ENCODE data around the gene DIRAS1.
"Not testable (repeated sequence)": the region's sequence is repeated elsewhere in the genome, so short reads cannot be mapped to it uniquely, and the experiment has no call there.

DIRAS1 gene

DNA sequence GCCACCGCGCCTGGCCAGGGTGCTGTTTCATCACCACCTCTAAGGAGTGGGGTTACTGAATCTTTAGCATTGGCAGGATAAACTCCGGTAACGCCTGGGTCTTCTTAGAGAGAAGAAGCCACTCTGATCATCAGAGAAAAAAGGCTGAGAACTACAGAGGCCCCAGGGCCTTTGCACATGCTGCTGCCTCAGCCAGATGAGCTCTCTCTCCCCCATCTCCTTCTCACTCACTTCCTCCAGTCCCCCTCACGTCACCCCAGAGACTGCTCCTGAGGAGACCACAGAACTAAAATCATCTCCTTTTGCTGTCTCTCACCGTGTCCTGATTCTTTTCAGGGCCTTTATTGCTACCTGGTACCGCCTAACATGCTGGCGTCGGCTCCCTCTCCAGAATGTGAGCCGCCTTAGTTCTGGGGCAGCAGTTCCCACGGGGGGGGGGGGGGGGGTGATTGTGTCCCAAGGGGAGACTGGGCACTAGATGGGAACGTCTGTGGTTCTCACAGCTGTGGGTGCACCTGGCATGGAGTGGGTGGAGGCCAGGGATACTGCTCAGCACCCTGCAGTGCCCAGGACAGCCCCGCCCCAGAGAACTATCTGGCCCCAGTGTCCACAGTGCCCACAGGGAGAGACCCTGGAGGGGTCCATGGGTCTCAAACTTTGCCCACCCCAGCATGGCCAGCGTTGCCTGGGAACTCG lies 5.1 kb upstream of the DIRAS1 start:
- no peak for DNase-seq

DNA sequence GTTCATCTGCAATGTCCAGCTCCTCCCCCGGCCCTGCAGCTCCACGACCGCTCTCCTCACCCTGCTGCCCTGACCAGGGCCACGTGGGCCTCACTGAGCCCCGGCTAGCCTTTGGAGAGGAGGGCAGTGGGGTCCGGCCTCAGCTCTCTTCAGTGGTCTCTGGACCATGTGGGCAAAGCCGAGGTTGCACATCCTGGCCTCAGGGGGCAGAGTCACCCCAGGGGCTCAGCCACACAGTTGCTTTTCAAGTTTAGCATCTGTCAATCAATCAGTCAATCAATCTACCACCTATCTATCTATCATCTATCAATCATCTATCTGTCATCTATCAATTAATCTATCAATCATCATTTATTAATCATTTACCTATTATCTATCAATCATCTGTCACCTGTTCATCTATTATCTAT lies 3.0 kb upstream of the DIRAS1 start:
- DNase-seq = no peak

DNA sequence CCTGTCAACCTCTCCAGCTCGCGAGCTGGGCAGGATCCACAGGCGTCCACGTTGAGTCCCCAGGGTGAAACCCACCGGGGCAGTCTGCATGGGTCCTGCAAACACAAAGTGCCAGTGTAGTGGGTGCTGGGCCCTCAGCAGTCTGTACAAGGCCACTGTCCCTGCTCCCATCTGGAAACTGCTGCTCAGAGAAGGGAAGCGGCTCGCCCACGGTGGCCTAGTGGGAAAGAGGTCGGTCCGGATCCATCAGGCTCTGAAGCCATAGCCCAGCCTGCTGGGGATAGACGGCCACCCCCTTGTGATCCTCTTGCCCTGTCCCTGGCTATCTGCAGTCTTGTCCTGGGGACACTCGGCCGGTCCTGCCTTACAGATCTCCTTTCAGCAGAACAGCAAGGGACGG lies 2.6 kb upstream of the DIRAS1 start:
- DNase-seq = no peak

DNA sequence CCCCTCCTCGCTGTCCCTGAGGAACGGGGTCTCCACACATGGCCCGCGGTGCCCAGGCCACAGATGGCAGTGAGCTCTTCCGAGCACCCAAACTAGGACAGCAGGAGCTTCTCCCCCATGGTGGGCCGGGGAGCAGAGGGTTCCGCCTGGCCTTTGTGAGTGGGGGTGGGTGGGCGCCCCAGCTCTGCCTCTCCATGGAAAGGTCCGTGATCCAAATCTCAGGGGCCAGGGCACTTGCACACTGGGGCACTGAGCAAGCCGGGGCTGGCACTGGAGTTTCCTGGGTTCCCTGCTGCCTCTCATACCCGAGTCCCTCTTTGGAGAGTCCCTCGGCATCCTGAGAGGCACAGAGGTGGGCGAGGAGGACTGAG lies 2.2 kb upstream of the DIRAS1 start:
- no peak for DNase-seq

DNA sequence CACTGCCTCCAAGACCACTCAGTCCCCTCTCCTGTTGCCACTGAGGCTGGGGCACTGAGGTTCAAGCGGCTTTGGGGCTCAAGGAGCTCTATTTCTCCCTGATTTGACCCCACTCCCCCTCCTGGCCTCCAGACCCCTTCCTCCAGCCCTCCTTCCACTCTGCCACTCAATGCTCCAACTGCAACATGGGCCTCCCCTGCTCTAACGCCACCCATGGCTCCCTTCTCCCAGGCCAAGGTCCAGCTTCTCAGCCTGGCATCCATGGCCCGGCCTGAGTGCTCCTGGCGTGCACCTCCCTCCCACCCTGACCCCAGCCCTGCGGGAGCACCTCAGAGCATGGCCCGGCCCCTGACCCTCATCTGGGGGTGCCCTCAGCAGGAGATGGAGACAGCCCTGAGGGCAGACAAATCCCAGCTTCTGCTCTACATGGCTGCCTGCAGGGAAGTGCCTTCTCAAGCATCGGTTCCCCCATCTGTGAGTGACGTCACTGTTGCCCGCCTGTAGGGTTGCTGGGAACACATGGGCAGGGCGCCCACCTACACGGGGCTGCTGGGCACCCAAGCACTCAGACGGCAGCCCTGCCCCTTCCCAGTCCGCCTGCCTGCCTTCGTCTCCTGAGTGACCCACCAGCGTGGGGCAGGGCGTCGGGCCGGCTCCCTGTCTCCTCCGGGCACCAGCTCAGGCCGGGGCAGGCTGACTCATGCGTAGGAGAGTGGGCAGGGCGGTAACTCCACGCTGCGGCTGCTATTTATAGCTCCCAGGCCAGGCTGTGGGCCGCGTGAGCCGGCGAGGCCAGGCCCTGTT lies 1.6 kb upstream of the DIRAS1 start:
- no peak for DNase-seq

DNA sequence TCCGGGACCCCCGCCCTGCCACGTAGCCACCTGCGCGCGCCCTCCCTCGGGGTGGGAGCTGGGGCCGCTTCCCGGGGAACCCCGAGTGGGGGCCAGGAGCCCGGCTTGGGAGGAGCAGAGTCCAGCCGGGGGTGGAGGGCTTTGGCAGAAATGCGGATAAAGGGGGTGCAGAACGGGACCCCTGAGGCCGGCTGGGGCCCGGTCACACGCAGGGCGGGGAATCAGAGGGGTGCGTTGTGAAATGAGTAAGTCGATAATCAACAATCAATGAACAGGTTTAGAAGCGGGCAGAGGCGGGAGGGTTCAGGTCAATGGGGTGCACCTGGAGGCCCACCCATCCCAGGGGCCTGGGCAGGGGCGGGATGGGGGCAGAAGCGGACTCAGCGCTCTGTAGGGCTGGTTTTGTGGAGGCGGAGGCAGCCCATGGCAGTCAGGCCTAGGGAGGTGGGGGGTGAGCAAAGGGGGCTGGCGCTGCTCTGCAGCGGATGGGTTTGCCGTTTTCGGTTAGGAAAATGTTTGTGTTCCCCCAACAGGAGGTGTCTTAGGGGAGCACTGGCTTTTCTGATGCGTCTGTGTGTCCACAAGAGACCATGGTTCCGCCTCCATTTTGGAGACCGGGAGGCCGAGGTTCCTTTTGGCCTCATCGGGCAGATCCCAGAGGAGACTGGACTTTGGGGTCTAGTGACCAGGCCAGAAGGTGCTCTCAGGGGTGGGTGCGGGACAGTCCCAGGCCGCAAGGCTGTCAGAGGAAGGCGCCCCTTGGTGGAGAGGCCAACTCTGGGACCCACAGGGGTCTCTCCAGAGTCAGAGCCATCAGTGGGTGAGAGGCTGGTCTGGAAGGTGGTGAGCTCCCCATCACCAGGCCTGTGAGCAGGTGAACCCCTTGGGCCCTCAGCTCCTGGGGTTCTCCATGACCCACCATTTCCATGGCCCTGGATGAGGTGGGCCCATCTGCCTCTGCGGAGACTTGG lies 683 bp upstream of the DIRAS1 start:
- DNase-seq = no peak

DNA sequence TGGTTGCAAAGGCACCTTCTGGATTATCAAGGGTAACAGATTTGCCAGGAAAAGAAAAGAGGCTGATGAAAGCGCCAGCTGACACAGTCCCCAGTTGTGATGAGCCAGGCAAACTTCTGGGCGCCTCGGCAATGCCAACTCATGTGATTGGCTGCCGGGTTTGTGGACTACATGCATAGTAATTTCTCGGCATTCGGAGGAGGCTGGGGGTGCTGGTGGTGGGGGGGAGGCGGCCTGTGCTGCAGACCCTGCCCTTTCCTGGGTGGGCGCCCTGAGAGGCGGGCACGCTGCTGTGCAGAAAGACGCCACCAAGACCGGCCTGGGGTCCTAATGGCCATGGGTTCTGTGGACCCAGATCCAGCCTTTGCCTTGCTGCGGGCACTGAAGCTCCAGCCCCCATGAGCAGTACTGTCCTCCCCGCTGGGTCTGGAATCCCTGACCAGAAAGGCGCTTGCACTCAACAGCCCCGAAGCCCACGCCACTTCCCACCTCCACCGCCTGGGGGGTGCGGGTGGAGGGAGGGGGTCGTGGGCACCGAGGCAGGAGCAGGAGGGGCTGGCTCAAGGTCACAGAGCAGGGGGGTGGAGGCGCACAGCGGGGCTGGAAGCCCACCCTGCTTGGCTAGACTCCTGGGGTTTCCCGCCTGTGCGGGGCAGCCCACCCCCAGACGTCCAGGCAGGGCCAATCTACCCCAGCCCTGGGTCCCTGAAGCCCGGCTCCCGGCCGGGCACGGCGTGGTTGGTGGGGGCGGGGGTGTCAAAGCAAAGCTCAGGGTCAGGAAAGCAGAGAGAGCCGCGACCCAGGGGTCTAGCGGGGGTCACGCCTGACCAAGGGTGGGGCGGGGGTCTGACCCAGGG lies 1.0 kb downstream of the DIRAS1 start:
- DNase-seq = no peak

DNA sequence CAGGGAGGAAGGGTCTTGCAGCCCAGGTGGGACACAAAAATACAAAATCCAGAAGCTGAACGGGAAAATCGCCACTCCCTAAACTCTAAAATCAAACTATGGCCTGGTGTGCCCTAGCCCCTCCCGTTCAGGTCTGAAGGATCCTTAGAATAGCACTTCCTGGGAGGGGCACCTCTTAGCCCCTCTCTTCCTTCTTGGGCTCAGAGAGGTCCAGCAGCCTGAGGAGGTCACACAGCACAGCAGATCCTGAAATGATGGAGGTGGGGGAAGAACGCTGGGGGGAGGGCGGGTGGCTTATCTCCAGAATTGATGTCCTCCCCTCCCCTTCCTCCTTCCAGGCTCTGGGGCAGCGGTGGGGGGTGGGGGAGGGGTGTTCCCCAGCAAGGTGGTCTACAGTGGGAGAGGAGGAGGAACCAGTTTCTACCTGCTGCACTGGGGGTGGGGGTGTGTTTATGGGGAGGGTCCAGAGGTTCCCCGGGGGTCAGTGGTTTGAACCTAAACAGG lies 1.9 kb downstream of the DIRAS1 start:
- DNase-seq = no peak

DNA sequence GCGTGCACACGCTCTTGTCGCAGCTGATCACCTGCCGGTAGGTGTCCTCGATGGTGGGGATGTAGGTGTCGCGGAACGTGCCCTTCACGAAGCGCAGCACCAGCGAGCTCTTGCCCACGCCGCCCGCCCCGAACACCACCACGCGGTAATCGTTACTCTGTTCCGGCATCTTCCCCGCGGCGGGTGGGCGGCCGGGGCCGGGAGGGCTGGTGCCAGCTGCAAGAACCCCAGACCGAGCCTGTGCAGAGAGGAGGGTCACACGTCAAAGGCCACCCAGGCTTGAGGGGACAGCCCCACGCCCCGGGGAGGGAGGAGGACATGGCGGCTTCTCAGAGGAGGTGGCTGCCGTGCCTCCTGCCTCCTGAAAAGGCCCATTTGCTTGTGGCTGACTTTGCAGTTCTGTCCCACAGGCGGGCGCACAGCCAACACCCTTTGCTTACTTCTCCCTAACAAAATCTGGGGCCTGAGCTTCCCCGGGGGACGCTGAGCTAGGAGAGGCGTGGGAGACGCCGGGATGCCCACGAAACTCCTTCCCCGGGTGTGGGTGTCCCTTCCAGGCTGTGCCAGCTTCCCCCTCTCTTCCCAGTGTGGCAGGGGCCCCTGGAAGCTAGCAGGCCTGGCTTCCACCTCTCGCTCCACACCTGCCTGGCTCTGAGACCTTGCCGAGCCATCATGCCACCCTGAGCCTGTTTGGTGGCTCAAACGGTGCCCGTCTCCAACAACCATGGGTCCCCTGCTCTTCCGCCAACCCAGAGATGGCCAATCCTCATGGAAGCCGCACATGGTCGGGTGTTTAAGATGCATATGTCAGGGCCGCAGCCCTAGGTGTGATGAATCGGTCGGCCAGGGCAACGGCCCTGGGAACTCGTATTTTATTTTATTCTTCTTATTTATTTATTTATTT lies 3.3 kb downstream of the DIRAS1 start:
- DNase-seq = no peak

DNA sequence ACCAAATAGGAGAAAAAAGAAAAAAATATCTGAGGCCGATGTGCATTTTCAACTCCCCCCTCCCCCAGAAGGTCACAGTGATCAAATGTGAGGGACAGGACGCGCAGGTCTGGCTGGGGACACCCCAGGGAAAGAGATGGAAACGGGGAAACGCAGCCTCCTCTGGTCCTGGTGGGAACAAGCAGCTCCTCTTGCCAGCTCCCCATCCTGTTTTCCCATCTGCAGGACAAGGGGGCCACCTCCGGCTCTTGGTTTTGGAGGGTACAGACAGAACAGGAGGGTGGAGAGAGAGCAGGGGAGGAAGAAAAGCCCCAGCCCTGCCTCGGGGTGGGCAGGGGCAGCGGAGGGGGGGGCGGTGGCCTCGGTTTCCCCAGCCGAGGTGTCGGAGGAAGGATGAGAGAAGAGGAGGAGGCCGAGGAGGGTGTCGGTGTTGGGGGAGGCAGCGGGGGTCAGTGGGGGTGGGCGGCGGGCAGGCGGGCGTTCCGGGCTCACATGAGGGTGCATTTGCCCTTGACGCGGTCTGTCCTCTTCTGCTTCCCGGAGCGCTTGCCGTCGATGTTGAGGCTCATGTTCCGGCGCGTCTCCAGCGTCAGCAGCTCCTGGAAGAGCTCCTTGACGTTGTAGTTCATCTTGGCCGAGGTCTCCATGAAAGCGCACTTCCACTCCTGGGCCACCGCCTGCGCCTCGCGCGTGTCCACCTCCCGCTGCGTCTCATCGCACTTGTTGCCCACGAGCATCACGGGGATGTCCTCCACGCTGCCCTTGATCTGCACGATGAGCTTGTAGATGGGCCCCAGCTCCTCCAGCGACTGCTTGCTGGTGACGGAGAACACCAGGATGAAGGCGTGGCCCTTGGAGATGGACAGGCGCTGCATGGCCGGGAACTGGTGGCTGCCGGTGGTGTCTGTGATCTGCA lies 4.2 kb downstream of the DIRAS1 start:
- DNase-seq = no peak

DNA sequence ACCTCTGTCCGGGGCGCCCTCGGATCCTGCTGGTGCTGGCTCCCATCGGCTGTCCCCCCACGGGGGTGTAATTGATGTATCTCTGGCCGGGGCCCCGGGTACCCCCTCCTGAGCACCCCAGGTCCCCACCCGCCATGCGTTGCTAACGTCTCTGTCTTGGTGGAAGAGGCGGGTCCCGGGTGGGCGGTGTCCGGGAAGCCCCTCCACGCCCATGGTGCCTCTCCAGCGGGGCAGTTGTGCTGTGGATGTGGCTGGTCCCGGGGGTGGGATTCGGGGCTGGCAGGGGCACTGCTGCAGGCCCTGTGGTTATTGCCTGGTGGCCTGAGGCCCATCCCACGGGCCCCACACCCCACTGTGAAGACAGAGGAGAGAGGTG lies 4.9 kb downstream of the DIRAS1 start:
- DNase-seq = no peak

DNA sequence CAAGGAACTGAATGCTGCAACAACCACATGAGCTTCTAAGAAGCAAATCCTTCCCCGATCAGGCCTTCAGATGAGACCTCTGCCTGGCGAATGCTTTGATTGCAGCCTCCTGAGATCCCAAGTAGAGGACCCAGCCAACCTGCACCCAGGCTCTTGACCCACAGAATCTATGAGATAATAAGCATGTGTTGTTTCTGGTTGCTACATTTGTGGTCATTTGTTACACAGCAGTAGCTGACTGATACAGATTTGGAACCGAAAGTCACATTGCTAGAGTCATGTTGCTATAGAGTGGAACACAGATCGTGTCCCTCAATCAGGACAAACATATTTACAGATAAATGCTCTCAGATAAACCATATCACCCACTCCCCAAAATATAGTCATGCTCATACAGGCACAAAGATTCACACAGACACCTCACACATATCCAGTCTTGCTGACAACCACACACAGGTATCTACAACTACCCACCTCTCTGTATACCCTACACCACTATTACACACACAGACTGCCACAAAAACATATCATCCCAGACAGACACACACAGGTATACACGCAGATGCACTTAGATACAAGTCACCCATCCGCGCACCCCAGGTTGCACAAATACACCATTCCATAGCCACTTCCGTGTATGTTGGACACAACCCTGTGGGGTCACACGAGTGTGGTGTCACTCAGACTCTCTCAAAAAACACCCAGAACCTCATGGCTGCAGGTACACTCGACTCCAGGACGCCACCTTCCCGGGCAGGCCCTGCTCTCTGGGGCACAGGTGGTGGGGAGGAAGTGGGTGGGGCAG lies 5.5 kb downstream of the DIRAS1 start:
- DNase-seq = no peak

DNA sequence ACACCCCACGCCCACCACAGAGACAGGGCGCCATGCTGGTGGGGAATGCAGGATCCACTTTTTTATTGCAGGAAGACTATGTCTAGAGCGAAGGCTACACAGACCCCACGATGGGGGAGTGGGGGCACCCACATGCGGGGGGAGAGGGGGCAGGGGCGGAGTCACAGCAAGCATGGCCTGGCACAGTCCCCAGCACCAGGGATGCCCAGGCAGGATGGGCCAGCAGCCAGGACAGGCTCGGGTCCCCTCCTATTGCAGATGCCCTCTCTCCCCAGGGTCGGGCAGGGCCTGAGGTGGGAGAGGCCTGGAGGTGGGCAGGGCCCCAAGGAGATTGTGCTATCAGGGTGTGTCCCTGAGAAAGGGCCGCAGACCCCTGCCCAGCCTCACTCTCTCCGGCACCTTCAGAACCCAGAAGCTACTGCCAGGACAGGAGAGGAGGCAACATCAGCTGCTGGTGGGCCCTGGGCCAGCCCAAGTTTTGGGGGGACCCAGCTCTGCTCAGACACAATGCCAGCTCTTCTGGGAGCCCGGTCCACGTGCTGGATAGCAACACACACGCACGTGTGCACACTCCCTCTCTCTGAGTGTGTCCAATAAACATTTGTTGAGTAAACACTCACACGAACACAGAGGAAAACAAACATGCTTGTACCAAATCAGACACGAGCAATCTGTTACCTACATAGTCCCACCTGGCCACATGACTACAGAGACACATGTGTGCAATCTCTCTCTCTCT lies 6.5 kb downstream of the DIRAS1 start:
- DNase-seq = no peak

DNA sequence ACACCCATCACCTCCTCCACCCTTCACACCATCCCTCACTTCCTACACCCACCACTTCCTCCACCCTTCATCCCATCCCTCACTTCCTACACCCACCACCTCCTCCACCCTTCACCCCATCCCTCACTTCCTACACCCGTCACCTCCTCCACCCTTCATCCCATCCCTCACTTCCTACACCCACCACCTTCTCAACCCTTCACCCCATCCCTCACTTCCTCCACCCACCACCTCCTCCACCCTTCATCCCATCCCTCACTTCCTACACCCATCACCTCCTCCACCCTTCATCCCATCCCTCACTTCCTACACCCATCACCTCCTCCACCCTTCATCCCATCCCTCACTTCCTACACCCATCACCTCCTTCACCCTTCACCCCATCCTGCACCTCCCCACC lies 7.1 kb downstream of the DIRAS1 start:
- DNase-seq = not testable (repeated sequence)

DNA sequence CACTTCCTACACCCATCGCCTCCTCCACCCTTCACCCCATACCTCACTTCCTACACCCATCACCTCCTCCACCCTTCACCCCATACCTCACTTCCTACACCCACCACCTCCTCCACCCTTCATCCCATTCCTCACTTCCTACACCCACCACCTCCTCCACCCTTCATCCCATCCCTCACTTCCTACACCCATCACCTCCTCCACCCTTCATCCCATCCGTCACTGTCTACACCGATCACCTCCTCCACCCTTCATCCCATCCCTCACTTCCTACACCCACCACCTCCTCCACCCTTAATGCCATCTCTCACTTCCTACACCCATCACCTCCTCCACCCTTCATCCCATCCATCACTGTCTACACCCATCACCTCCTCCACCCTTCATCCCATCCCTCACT lies 8.0 kb downstream of the DIRAS1 start:
- DNase-seq = not testable (repeated sequence)

DNA sequence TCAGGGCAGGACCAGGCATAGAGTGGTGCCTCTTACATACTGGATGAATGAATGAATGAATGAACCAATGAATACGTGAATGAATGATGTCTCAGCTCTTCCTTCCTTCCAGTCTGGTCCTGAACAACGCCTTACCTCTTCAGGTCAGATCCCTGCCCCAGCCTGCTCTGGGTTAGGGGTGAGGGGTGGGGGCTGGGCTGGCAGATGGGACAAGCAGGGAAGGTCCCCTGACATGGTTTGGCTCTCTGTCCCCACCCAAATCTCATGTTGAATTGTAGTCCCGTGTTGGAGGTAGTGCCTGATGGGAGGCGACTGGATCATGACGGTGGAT lies 9.3 kb downstream of the DIRAS1 start:
- DNase-seq = no peak

DNA sequence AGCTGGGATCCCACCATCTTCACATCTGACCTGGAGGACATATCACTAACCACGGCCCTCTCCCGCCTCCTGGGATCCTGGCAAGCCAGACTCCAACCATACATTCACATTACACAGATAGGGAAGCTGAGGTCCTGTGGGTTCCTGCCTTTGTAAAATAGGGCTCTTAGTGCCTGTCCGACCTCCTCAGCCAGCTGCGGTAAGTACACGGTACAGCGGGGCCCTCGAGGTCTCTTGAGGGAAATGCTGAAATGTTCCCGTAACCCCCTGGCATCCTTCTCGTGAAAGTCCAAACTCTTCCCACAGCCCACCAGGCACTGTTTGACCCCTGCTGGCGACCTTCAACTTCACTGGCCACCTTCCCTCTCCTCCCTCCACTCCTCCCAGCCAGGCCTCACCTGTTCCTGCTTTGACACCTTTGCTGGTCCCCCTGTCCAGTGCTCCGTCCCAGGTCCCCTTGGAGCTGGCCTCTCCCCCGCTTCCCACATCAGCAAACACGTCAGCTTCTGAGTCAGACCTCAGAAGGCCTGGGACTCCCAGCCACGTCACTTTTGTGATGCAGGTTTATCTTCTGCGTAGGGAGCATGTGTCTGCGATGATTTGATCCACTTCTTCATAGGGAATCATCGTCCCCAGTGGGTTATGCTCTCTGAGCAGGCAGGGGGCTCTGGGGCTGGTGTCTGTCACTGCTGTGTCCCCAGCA lies 9.8 kb downstream of the DIRAS1 start:
- no peak for DNase-seq

DNA sequence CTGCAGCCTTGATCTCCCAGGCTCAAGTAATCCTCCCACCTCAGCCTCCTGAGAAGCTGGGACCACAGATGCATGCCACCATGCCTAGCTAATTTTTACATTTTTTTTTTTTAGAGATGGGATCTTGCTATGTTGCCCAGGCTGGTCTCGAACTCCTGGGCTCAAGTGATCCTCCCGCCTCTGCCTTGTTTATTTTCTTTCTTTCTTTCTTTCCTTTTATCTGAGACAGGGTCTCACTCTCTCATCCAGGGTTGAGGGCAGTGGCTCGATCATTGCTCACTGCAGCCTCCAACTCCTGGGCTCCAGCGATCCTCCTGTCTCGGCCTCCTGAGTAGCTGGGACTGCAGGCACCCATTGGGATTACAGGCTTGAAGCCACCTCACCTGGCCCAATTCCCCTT lies 14.9 kb downstream of the DIRAS1 start:
- DNase-seq = no peak
